Measurements from ENCODE around the gene PPARD.

PPARD gene

DNA sequence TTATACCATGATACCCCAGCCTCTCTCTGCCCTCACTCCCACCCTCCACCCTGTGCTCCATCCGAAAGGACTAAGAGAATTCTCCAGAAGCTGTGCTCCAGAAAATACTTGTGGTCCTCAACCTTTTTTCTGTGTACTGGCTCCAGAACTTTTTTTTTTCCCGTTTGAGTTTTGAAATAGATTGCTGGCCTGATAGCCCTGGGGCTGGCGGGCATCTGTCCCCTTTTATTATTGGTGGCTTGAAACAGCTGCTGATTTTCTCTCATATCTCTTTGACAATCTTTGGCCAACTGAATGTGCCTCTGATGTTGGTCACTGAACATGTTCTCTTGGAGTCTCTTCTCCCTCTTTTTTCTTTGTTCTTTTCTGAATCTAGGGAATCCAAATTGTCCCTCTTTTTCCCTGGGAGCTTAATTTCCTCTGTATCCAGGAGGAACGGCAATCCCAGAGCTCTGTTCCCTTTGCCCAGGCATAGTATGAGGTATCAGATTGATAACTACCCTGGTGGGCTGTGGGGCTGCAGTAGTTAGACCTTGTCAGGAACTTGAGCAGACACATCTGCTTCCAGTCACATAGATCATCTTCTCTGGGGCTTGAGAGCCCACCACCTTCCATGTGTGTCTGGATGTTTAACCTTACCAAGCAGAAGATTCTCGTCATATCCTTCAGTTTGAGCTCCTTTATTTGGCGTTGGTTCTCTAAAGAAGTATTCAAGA, 1.6 kb downstream of the PPARD start:
- POLR2A ChIA-PET = interaction anchor here (1.0 to 1.4 kb wide), 6 partner anchors 11 to 124 kb away, joined by 3 to 5 read pairs (median 3); partner anchors contain the start of genes DEF6, FANCE and RPL10A
- DNase-seq (ENCODE audit: extremely low spot score) = no peak
- TF ChIP-seq SUZ12 (IDR thresholded peaks at IDR 0.05) (no peak), NFRKB (IDR thresholded peaks at IDR 0.05) (no peak), L3MBTL2 (conservative IDR thresholded peaks at IDR 0.05) (no peak), FOXA1 (IDR thresholded peaks at IDR 0.05) (no peak), ELF4 (IDR thresholded peaks at IDR 0.05) (no peak), FOXK2 (IDR thresholded peaks at IDR 0.05) (no peak), CTBP1 (IDR thresholded peaks at IDR 0.05; ENCODE audit: borderline replicate concordance) (no peak), TARDBP (IDR thresholded peaks at IDR 0.05) (no peak), BHLHE40 (IDR thresholded peaks at IDR 0.05; ENCODE audit: borderline replicate concordance) (no peak), SP1 (IDR thresholded peaks at IDR 0.05) (no peak), HDGF (IDR thresholded peaks at IDR 0.05; ENCODE audit: borderline replicate concordance) (no peak), ZNF384 (IDR thresholded peaks at IDR 0.05) (no peak), LEF1 (IDR thresholded peaks at IDR 0.05; ENCODE audit: borderline replicate concordance) (no peak), FOXM1 (IDR thresholded peaks at IDR 0.05; ENCODE audit: borderline replicate concordance) (no peak)
- CTCF ChIA-PET = interaction anchor here (4.0 kb wide), 1 partner anchor 106 kb away, joined by 42 read pairs; no protein-coding TSS in a partner anchor

- CTCF ChIA-PET = no interaction called here
- POLR2A ChIA-PET = interaction anchor here (0.6 to 1.4 kb wide), 2 partner anchors 9 to 91 kb away, joined by 3 read pairs; no protein-coding TSS in a partner anchor
- DNase-seq (ENCODE audit: extremely low spot score) = no peak
- no peak for TF ChIP-seq BHLHE40 (IDR thresholded peaks at IDR 0.05; ENCODE audit: borderline replicate concordance)
- no peak for TF ChIP-seq TARDBP (IDR thresholded peaks at IDR 0.05)
- TF ChIP-seq NFRKB (IDR thresholded peaks at IDR 0.05) = no peak
- no peak for TF ChIP-seq ZNF384 (IDR thresholded peaks at IDR 0.05)
- no peak for TF ChIP-seq ARNT (IDR thresholded peaks at IDR 0.05)
- TF ChIP-seq SP1 (IDR thresholded peaks at IDR 0.05) = no peak
- no peak for TF ChIP-seq SUZ12 (IDR thresholded peaks at IDR 0.05)
- no peak for TF ChIP-seq FOXA1 (IDR thresholded peaks at IDR 0.05)
These were observed 9.1 kb downstream of the PPARD start for GRCh38 chr6:35351422-35351821.

- CTCF ChIA-PET = interaction anchor here (0.9 kb wide), 1 partner anchor 8 kb away, joined by 3 read pairs; no protein-coding TSS in a partner anchor
- DNase-seq (ENCODE audit: extremely low spot score) = no peak
- TF ChIP-seq L3MBTL2 (conservative IDR thresholded peaks at IDR 0.05) = no peak
- POLR2A ChIA-PET = interaction anchor here (0.7 kb wide), 1 partner anchor 56 kb away, joined by 3 read pairs; no protein-coding TSS in a partner anchor
These were observed 10.4 kb downstream of the PPARD start for GRCh38 chr6:35352735-35353134.

DNA sequence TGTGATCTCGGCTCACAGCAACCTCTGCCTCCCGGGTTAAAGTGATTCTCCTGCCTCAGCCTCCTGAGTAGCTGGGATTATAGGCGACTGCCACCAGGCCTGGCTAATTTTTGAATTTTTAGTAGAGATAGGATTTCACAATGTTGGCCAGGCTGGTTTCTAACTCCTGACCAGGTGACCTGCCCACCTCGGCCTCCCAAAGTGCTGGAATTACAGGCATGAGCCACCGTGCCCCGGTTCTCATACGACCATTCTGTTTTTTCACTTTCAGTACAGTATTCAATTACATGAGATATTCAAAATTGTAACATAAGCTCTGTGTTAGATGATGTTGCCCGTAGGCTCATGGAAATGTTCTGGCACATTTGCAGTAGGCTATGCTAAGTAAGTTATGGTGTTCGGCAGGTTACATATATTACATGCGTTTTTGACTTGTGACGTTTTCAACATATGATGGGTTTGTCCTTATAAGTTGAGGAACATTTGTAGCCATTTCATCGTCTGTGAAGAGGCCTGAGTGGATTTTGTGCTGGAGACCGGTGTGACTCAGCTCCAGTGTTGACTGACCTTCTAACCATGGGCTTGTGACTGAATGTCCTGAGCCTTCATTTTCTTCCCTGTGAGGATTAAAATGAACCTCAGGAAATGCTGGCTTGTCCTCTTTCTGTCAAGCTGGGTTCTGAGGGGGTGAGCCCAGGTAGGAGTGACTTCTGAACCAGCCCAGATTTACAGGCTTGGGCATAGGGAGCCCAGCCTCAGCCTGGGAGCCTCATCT, 12.2 kb downstream of the PPARD start:
- DNase-seq (ENCODE audit: extremely low spot score) = no peak
- ChIA-PET CTCF (no interaction called here), POLR2A (interaction anchor here (1.2 kb wide), 1 partner anchor 11 kb away, joined by 3 read pairs; no protein-coding TSS in a partner anchor)
- no peak for TF ChIP-seq FOXM1 (IDR thresholded peaks at IDR 0.05; ENCODE audit: borderline replicate concordance)

DNA sequence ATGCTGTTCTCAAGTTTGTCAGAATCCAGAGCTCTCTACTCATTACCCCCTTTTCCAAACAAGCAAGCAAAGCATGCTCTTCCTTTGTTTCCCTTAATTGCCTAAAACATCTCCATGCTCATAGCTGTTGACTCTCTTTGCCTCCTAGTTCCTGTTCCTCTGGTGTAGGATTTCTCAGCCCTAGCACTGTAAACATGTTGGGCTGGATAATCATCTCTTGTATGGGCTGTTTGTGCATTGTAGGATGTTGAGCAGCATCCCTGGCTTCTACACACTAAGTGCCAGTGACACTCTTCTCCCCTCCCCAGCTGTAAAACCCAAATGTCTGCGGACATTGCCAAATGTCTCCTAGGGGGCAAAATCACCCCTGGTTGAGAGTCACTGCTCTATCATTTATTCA, 14.0 kb downstream of the PPARD start:
- ChIA-PET POLR2A (no interaction called here), CTCF (no interaction called here)
- TF ChIP-seq ARNT (IDR thresholded peaks at IDR 0.05) = no peak
- TF ChIP-seq SP1 (IDR thresholded peaks at IDR 0.05) = no peak
- TF ChIP-seq, protein P1, sequence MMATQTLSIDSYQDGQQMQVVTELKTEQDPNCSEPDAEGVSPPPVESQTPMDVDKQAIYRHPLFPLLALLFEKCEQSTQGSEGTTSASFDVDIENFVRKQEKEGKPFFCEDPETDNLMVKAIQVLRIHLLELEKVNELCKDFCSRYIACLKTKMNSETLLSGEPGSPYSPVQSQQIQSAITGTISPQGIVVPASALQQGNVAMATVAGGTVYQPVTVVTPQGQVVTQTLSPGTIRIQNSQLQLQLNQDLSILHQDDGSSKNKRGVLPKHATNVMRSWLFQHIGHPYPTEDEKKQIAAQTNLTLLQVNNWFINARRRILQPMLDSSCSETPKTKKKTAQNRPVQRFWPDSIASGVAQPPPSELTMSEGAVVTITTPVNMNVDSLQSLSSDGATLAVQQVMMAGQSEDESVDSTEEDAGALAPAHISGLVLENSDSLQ (IDR thresholded peaks at IDR 0.05) = no peak
- DNase-seq (ENCODE audit: extremely low spot score) = no peak

- ChIA-PET CTCF (no interaction called here), POLR2A (no interaction called here)
- TF ChIP-seq TARDBP (IDR thresholded peaks at IDR 0.05) = no peak
- TF ChIP-seq ELF4 (IDR thresholded peaks at IDR 0.05) = no peak
- no peak for TF ChIP-seq L3MBTL2 (conservative IDR thresholded peaks at IDR 0.05)
- TF ChIP-seq HDGF (IDR thresholded peaks at IDR 0.05; ENCODE audit: borderline replicate concordance) = no peak
- TF ChIP-seq FOXK2 (IDR thresholded peaks at IDR 0.05) = no peak
- no peak for TF ChIP-seq ARNT (IDR thresholded peaks at IDR 0.05)
- TF ChIP-seq SUZ12 (IDR thresholded peaks at IDR 0.05) = no peak
- TF ChIP-seq SP1 (IDR thresholded peaks at IDR 0.05) = no peak
- TF ChIP-seq ZNF384 (IDR thresholded peaks at IDR 0.05) = no peak
- no peak for TF ChIP-seq NFRKB (IDR thresholded peaks at IDR 0.05)
- DNase-seq (ENCODE audit: extremely low spot score) = no peak
These were observed 15.3 kb downstream of the PPARD start for GRCh38 chr6:35357677-35358076.

DNA sequence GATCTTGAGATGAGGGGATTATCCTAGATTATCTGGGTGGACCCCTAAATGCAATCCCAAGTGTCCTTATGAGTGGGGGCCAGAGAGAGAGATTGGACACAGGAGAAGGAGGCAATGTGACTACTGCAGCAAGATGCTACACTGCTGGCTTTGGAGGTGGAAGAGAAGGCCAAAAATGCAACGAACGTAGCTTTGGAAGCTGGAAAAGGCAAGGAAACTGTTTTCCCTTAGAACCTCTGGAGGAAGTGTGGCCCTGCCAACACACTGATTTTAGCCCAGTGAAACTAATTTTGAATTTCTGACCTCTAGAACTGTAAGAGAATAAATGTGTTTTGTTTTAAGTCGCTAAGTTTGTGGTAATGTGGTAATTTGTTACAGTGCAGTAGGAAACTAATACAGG, 15.7 kb downstream of the PPARD start:
- CTCF ChIA-PET = no interaction called here
- no peak for DNase-seq (ENCODE audit: extremely low spot score)
- TF ChIP-seq ZNF384 (IDR thresholded peaks at IDR 0.05) (no peak), CTBP1 (IDR thresholded peaks at IDR 0.05; ENCODE audit: borderline replicate concordance) (no peak), NFRKB (IDR thresholded peaks at IDR 0.05) (no peak), FOXA1 (IDR thresholded peaks at IDR 0.05) (no peak), SUZ12 (IDR thresholded peaks at IDR 0.05) (no peak), FOXK2 (IDR thresholded peaks at IDR 0.05) (no peak), TARDBP (IDR thresholded peaks at IDR 0.05) (no peak), FOXM1 (IDR thresholded peaks at IDR 0.05; ENCODE audit: borderline replicate concordance) (no peak), ARNT (IDR thresholded peaks at IDR 0.05) (no peak), L3MBTL2 (conservative IDR thresholded peaks at IDR 0.05) (no peak), ELF4 (IDR thresholded peaks at IDR 0.05) (no peak), SP1 (IDR thresholded peaks at IDR 0.05) (no peak), HDGF (IDR thresholded peaks at IDR 0.05; ENCODE audit: borderline replicate concordance) (no peak), BHLHE40 (IDR thresholded peaks at IDR 0.05; ENCODE audit: borderline replicate concordance) (no peak)
- TF ChIP-seq, protein P1 (IDR thresholded peaks at IDR 0.05) = no peak
- POLR2A ChIA-PET = no interaction called here
